Peyer's patch (tissue), 4 donors: ENCODE measurements around the gene APH1B.
"Not testable (repeated sequence)": the region's sequence is repeated elsewhere in the genome, so short reads cannot be mapped to it uniquely, and the experiment has no call there.

Experiments
- POLR2A ChIP-seq, 2 donors: fragments of 450-650 bp; IDR thresholded peaks; one replicate each; pipeline ENCODE4 v1.5.1; 2017; ENCODE audit warnings: antibody characterized with exemption in 2 of 2, mild to moderate bottlenecking in 2 of 2, moderate library complexity in 2 of 2
- TF ChIP-seq, protein P1 (sequence below), 6 experiments: fragments of 450-650 bp in 4 of 6; fragments of 200-600 bp in 2 of 6; sonication (generic) in 1 of 6; IDR thresholded peaks; one replicate each; pipeline ENCODE4 v1.5.1; 2017 to 2019; ENCODE audit warnings: antibody characterized with exemption in 6 of 6, mild to moderate bottlenecking in 3 of 6, moderate library complexity in 1 of 6

DNA sequence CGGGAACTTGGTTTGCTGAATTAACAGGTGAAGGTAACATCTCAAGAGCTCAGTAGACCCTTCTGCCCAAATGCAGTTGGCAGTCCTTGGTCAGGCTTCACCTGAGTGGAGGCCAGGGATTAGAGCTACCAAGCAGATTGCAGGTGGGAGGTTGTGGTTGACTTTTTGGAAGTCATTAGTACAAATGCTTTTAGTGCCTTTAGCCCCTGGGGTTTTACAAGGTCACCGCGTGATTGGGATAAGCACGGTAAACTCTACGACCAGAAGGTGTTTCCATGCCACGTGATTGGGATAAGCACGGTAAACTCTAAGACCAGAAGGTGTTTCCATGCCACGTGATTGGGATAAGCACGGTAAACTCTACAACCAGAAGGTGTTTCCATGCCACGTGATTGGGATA is 43.0 kb downstream of the APH1B start:
- TF ChIP-seq, protein P1, sequence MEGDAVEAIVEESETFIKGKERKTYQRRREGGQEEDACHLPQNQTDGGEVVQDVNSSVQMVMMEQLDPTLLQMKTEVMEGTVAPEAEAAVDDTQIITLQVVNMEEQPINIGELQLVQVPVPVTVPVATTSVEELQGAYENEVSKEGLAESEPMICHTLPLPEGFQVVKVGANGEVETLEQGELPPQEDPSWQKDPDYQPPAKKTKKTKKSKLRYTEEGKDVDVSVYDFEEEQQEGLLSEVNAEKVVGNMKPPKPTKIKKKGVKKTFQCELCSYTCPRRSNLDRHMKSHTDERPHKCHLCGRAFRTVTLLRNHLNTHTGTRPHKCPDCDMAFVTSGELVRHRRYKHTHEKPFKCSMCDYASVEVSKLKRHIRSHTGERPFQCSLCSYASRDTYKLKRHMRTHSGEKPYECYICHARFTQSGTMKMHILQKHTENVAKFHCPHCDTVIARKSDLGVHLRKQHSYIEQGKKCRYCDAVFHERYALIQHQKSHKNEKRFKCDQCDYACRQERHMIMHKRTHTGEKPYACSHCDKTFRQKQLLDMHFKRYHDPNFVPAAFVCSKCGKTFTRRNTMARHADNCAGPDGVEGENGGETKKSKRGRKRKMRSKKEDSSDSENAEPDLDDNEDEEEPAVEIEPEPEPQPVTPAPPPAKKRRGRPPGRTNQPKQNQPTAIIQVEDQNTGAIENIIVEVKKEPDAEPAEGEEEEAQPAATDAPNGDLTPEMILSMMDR (IDR thresholded peaks at IDR 0.05), result not testable (repeated sequence)
- TF ChIP-seq POLR2A (IDR thresholded peaks at IDR 0.05), result not testable (repeated sequence)
